ENCODE measurements around the gene GSTT2.
"Not testable (repeated sequence)": the region's sequence is repeated elsewhere in the genome, so short reads cannot be mapped to it uniquely, and the experiment has no call there.

Gene GSTT2

DNA sequence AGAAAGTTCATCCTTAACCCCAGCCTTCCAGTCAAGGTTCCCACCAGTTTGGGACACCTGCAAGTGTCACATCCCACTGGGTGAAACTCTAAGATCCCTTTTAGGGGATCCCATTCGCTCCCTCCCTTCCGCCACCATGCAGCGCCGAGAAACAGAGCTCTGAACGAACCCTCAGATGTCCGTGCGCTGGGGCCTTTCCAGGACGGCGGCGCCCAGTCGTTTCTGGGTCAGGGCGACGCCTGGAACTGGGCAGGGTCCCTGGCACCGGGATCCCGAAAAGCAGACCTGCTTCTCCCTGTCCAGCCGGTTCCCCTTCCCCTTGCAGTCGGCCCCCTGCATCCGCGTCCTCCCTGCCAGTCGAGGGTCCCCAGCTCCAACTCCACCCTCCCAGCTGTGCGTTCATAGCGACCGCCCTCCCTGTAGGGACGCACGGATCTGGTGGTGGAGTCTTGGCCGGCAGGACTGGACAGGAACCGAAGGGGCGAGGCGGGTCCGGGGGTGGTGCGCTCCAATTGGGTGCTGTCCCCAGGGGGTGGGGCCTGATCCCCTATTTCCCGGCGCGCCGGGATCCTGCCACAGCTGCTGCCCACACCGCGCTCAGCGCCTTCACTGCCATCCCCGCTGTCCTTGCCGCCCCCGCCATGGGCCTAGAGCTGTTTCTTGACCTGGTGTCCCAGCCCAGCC, at the start of gene GSTT2:
GSTT2 (plus strand) TSS at position 578 of the 684 bp plus-strand sequence.
- not testable (repeated sequence) for H3K79me2 ChIP-seq (ENCODE audit: insufficient read depth, low read depth); H4K20me1 ChIP-seq (ENCODE audit: insufficient read depth); H3K9ac ChIP-seq; H3K36me3 ChIP-seq (ENCODE audit: insufficient read depth); H3K27ac ChIP-seq; H3K4me1 ChIP-seq (ENCODE audit: low read depth, poor library complexity, severe bottlenecking); H3K4me3 ChIP-seq (IDR thresholded peaks at IDR 0.05; ENCODE audit: insufficient read depth, low read depth, low read length); H3K27me3 ChIP-seq (ENCODE audit: insufficient read depth, low read depth); H3K4me2 ChIP-seq; H2AFZ ChIP-seq (ENCODE audit: low read depth)

- H3K36me3 ChIP-seq (ENCODE audit: insufficient read depth), result no peaks in the 10 kb centered on the region
- H3K27ac ChIP-seq, result no peak overlapping the region
- no peak overlapping the region for H3K4me2 ChIP-seq
- no peaks in the 10 kb centered on the region for H3K4me1 ChIP-seq (ENCODE audit: low read depth, poor library complexity, severe bottlenecking)
- TF ChIP-seq CTCF (conservative IDR thresholded peaks at IDR 0.05; ENCODE audit: low read depth, low read length), result no peak
- no peak overlapping the region for H2AFZ ChIP-seq (ENCODE audit: low read depth)
- H4K20me1 ChIP-seq (ENCODE audit: insufficient read depth), result no peaks in the 10 kb centered on the region
- no peaks in the 10 kb centered on the region for H3K27me3 ChIP-seq (ENCODE audit: insufficient read depth, low read depth)
- H3K9ac ChIP-seq, result no peak overlapping the region
- no peak overlapping the region for H3K4me3 ChIP-seq (IDR thresholded peaks at IDR 0.05; ENCODE audit: insufficient read depth, low read depth, low read length)
- no peaks in the 10 kb centered on the region for H3K79me2 ChIP-seq (ENCODE audit: insufficient read depth, low read depth)
Observed at GRCh38 chr22:23938328-23939016, 41.5 kb upstream of the GSTT2 start.

DNA sequence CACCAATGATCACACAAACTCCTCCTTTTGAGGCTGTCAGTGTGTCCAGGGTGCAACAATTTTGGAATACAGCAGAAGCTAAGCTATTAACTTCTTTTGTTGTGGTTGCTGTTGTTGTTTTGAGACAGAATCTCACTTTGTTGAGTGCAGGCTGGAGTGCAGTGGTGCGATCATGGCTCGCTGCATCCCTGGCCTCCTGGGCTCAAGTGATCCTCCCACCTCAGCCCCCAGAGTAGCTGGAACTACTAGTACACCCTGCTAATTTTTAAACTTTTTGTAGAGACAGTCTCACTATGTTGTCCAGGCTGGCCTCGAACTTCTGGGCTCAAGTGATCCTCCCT, 40.9 kb upstream of the GSTT2 start:
- H3K79me2 ChIP-seq (ENCODE audit: insufficient read depth, low read depth), result no peaks in the 10 kb centered on the region
- no peak overlapping the region for H3K4me3 ChIP-seq (IDR thresholded peaks at IDR 0.05; ENCODE audit: insufficient read depth, low read depth, low read length)
- TF ChIP-seq CTCF (conservative IDR thresholded peaks at IDR 0.05; ENCODE audit: low read depth, low read length), result no peak
- H4K20me1 ChIP-seq (ENCODE audit: insufficient read depth), result no peaks in the 10 kb centered on the region
- H3K9ac ChIP-seq, result no peak overlapping the region
- no peak overlapping the region for H2AFZ ChIP-seq (ENCODE audit: low read depth)
- H3K27me3 ChIP-seq (ENCODE audit: insufficient read depth, low read depth), result no peaks in the 10 kb centered on the region
- H3K27ac ChIP-seq, result no peak overlapping the region
- H3K36me3 ChIP-seq (ENCODE audit: insufficient read depth), result no peaks in the 10 kb centered on the region
- no peaks in the 10 kb centered on the region for H3K4me1 ChIP-seq (ENCODE audit: low read depth, poor library complexity, severe bottlenecking)
- no peak overlapping the region for H3K4me2 ChIP-seq

DNA sequence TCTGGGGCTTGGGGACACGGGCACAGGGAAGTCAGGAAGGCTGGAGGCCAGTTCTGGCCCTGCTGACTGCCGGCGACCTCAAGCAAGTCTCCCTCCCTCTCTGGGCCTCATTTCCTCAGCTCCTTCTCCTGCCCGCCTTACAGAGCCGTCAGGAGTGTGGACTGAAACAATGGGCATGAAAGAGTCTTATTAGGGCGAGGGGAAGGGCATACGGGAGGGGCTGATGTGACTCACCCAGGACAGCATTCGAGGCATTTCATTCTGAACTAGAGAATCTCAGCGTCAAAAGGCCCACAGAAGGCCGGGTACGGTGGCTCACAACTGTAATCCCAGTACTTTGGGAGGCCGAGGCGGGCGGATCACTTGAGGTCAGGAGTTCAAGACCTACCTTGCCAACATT, 39.8 kb upstream of the GSTT2 start:
- H3K4me1 ChIP-seq (ENCODE audit: low read depth, poor library complexity, severe bottlenecking); H3K27me3 ChIP-seq (ENCODE audit: insufficient read depth, low read depth); H2AFZ ChIP-seq (ENCODE audit: low read depth); H3K4me3 ChIP-seq (IDR thresholded peaks at IDR 0.05; ENCODE audit: insufficient read depth, low read depth, low read length); H3K4me2 ChIP-seq; H4K20me1 ChIP-seq (ENCODE audit: insufficient read depth); H3K79me2 ChIP-seq (ENCODE audit: insufficient read depth, low read depth); H3K36me3 ChIP-seq (ENCODE audit: insufficient read depth); H3K9ac ChIP-seq; H3K27ac ChIP-seq: not testable (repeated sequence)

DNA sequence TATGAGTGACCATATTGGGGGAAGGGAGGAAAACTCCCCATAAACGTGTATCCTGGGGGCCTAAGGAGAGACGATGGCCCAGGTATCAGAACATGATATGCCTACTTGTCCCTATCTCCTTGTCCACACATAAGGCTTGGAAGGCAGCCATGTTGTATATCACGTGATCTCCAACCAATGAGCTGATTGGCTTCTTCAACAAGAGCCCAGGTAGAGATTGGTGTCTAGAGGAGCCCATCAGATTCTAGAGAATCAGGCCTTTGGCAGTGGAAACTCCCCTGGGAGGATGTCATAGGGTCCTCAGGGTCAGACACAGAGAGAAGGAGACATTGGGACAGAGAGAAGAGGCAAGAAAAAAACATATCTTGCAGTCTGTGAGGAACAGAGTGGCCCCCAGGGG, 32.5 kb upstream of the GSTT2 start:
- not testable (repeated sequence) for H3K9ac ChIP-seq; H3K4me2 ChIP-seq; H3K27ac ChIP-seq; H3K36me3 ChIP-seq (ENCODE audit: insufficient read depth); H2AFZ ChIP-seq (ENCODE audit: low read depth); H3K4me3 ChIP-seq (IDR thresholded peaks at IDR 0.05; ENCODE audit: insufficient read depth, low read depth, low read length); H3K27me3 ChIP-seq (ENCODE audit: insufficient read depth, low read depth); H3K79me2 ChIP-seq (ENCODE audit: insufficient read depth, low read depth); H3K4me1 ChIP-seq (ENCODE audit: low read depth, poor library complexity, severe bottlenecking); H4K20me1 ChIP-seq (ENCODE audit: insufficient read depth)

DNA sequence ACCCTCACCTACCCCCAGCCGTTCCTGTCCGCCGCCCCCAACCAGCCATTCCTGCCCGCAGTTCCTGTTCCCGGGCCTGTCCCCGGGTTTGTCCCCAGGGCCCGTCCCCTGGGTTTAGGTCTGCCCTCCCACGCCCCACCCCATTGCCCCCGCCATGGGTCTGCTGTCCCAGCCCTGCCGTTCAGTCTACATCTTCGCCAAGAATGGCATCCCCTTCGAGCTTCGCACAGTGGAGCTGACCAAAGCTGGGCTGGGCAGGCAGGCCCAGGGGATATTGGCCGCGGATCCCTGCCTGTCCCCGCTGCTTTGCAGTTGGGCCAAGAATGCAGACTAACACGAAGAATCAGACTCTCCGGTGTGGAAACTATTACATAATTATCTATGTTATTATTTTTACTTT, 30.2 kb upstream of the GSTT2 start:
- H3K4me2 ChIP-seq; H3K36me3 ChIP-seq (ENCODE audit: insufficient read depth); H4K20me1 ChIP-seq (ENCODE audit: insufficient read depth); H3K9ac ChIP-seq; H2AFZ ChIP-seq (ENCODE audit: low read depth); H3K27ac ChIP-seq; H3K4me1 ChIP-seq (ENCODE audit: low read depth, poor library complexity, severe bottlenecking); H3K4me3 ChIP-seq (IDR thresholded peaks at IDR 0.05; ENCODE audit: insufficient read depth, low read depth, low read length); H3K27me3 ChIP-seq (ENCODE audit: insufficient read depth, low read depth); H3K79me2 ChIP-seq (ENCODE audit: insufficient read depth, low read depth): not testable (repeated sequence)

GRCh38 chr22:23951383-23951782, 28.6 kb upstream of the GSTT2 start:
- H3K79me2 ChIP-seq (ENCODE audit: insufficient read depth, low read depth); H3K4me1 ChIP-seq (ENCODE audit: low read depth, poor library complexity, severe bottlenecking); H2AFZ ChIP-seq (ENCODE audit: low read depth); H3K36me3 ChIP-seq (ENCODE audit: insufficient read depth); H3K27ac ChIP-seq; H3K27me3 ChIP-seq (ENCODE audit: insufficient read depth, low read depth); H3K4me3 ChIP-seq (IDR thresholded peaks at IDR 0.05; ENCODE audit: insufficient read depth, low read depth, low read length); H4K20me1 ChIP-seq (ENCODE audit: insufficient read depth); H3K4me2 ChIP-seq; H3K9ac ChIP-seq: not testable (repeated sequence)

- not testable (repeated sequence) for H3K27me3 ChIP-seq (ENCODE audit: insufficient read depth, low read depth); H2AFZ ChIP-seq (ENCODE audit: low read depth); H3K4me1 ChIP-seq (ENCODE audit: low read depth, poor library complexity, severe bottlenecking); H3K27ac ChIP-seq; H3K4me2 ChIP-seq; H3K4me3 ChIP-seq (IDR thresholded peaks at IDR 0.05; ENCODE audit: insufficient read depth, low read depth, low read length); H3K79me2 ChIP-seq (ENCODE audit: insufficient read depth, low read depth); H3K36me3 ChIP-seq (ENCODE audit: insufficient read depth); H4K20me1 ChIP-seq (ENCODE audit: insufficient read depth); H3K9ac ChIP-seq
Observed at GRCh38 chr22:23952794-23953405, 27.0 kb upstream of the GSTT2 start.

All from KMS-11 (cell line).